Measurements from ENCODE around the gene NCOR1.

Gene NCOR1

GRCh38 chr17:16101440-16101839, 113.9 kb downstream of the NCOR1 start:
- ChIA-PET CTCF (no interaction called here), POLR2A (no interaction called here)
- no peak for DNase-seq (ENCODE audit: extremely low spot score)
- TF ChIP-seq L3MBTL2 (conservative IDR thresholded peaks at IDR 0.05), result no peak
- TF ChIP-seq ARNT (IDR thresholded peaks at IDR 0.05), result no peak
- no peak for TF ChIP-seq HDGF (IDR thresholded peaks at IDR 0.05; ENCODE audit: borderline replicate concordance)
- no peak for TF ChIP-seq SP1 (IDR thresholded peaks at IDR 0.05)
- TF ChIP-seq ELF4 (IDR thresholded peaks at IDR 0.05), result no peak
- TF ChIP-seq BHLHE40 (IDR thresholded peaks at IDR 0.05; ENCODE audit: borderline replicate concordance), result no peak
- no peak for TF ChIP-seq NFRKB (IDR thresholded peaks at IDR 0.05)
- TF ChIP-seq FOXK2 (IDR thresholded peaks at IDR 0.05), result no peak
- TF ChIP-seq PKNOX1 (IDR thresholded peaks at IDR 0.05), result no peak
- TF ChIP-seq LEF1 (IDR thresholded peaks at IDR 0.05; ENCODE audit: borderline replicate concordance), result no peak
- TF ChIP-seq FOXA1 (IDR thresholded peaks at IDR 0.05), result no peak
- TF ChIP-seq SUZ12 (IDR thresholded peaks at IDR 0.05), result no peak
- no peak for TF ChIP-seq ZNF384 (IDR thresholded peaks at IDR 0.05)

GRCh38 chr17:16100737-16101400, 114.5 kb downstream of the NCOR1 start:
- no peak for DNase-seq (ENCODE audit: extremely low spot score)
- POLR2A ChIA-PET, result no interaction called here
- CTCF ChIA-PET, result no interaction called here
- TF ChIP-seq SUZ12 (IDR thresholded peaks at IDR 0.05), result no peak
- no peak for TF ChIP-seq FOXK2 (IDR thresholded peaks at IDR 0.05)
- no peak for TF ChIP-seq FOXA1 (IDR thresholded peaks at IDR 0.05)
- TF ChIP-seq CTBP1 (IDR thresholded peaks at IDR 0.05; ENCODE audit: borderline replicate concordance), result no peak
- no peak for TF ChIP-seq HDGF (IDR thresholded peaks at IDR 0.05; ENCODE audit: borderline replicate concordance)
- no peak for TF ChIP-seq LEF1 (IDR thresholded peaks at IDR 0.05; ENCODE audit: borderline replicate concordance)
- TF ChIP-seq PKNOX1 (IDR thresholded peaks at IDR 0.05), result no peak
- TF ChIP-seq ZNF384 (IDR thresholded peaks at IDR 0.05), result no peak
- no peak for TF ChIP-seq L3MBTL2 (conservative IDR thresholded peaks at IDR 0.05)
- no peak for TF ChIP-seq ARNT (IDR thresholded peaks at IDR 0.05)
- no peak for TF ChIP-seq NFRKB (IDR thresholded peaks at IDR 0.05)
- TF ChIP-seq BHLHE40 (IDR thresholded peaks at IDR 0.05; ENCODE audit: borderline replicate concordance), result no peak

GRCh38 chr17:16091773-16092172, 123.6 kb downstream of the NCOR1 start:
- ChIA-PET POLR2A (no interaction called here), CTCF (no interaction called here)
- TF ChIP-seq CTBP1 (IDR thresholded peaks at IDR 0.05; ENCODE audit: borderline replicate concordance), result no peak
- TF ChIP-seq LEF1 (IDR thresholded peaks at IDR 0.05; ENCODE audit: borderline replicate concordance), result no peak
- TF ChIP-seq NFRKB (IDR thresholded peaks at IDR 0.05), result no peak
- TF ChIP-seq SP1 (IDR thresholded peaks at IDR 0.05), result no peak
- TF ChIP-seq ELF4 (IDR thresholded peaks at IDR 0.05), result no peak
- TF ChIP-seq FOXA1 (IDR thresholded peaks at IDR 0.05), result no peak
- no peak for TF ChIP-seq L3MBTL2 (conservative IDR thresholded peaks at IDR 0.05)
- no peak for DNase-seq (ENCODE audit: extremely low spot score)

- no peak for TF ChIP-seq ELF4 (IDR thresholded peaks at IDR 0.05)
- no peak for TF ChIP-seq ARNT (IDR thresholded peaks at IDR 0.05)
- TF ChIP-seq TARDBP (IDR thresholded peaks at IDR 0.05), result no peak
- no peak for TF ChIP-seq NFRKB (IDR thresholded peaks at IDR 0.05)
- no peak for TF ChIP-seq LEF1 (IDR thresholded peaks at IDR 0.05; ENCODE audit: borderline replicate concordance)
- no peak for TF ChIP-seq ZNF384 (IDR thresholded peaks at IDR 0.05)
- DNase-seq (ENCODE audit: extremely low spot score), result no peak
- POLR2A ChIA-PET, result interaction anchor here (1.9 kb wide), 1 partner anchor 12 kb away, joined by 3 read pairs; no protein-coding TSS in a partner anchor
- CTCF ChIA-PET, result no interaction called here
These were observed 128.4 kb downstream of the NCOR1 start for GRCh38 chr17:16086957-16087356.

- no peak for DNase-seq (ENCODE audit: extremely low spot score)
- TF ChIP-seq BHLHE40 (IDR thresholded peaks at IDR 0.05; ENCODE audit: borderline replicate concordance) (no peak), FOXM1 (IDR thresholded peaks at IDR 0.05; ENCODE audit: borderline replicate concordance) (no peak), ELF4 (IDR thresholded peaks at IDR 0.05) (no peak), CTBP1 (IDR thresholded peaks at IDR 0.05; ENCODE audit: borderline replicate concordance) (no peak), FOXA1 (IDR thresholded peaks at IDR 0.05) (no peak), SUZ12 (IDR thresholded peaks at IDR 0.05) (no peak), HDGF (IDR thresholded peaks at IDR 0.05; ENCODE audit: borderline replicate concordance) (no peak), ARNT (IDR thresholded peaks at IDR 0.05) (no peak), ZNF384 (IDR thresholded peaks at IDR 0.05) (no peak), FOXK2 (IDR thresholded peaks at IDR 0.05) (no peak), LEF1 (IDR thresholded peaks at IDR 0.05; ENCODE audit: borderline replicate concordance) (no peak), SP1 (IDR thresholded peaks at IDR 0.05) (no peak)
- CTCF ChIA-PET, result no interaction called here
- POLR2A ChIA-PET, result no interaction called here
These were observed 130.2 kb downstream of the NCOR1 start for GRCh38 chr17:16085066-16085699.

- ChIA-PET POLR2A (no interaction called here), CTCF (interaction anchor here (0.6 kb wide), 1 partner anchor 132 kb away, joined by 3 read pairs; no protein-coding TSS in a partner anchor)
- no peak for DNase-seq (ENCODE audit: extremely low spot score)
- TF ChIP-seq ARNT (IDR thresholded peaks at IDR 0.05), result no peak
- TF ChIP-seq FOXA1 (IDR thresholded peaks at IDR 0.05), result no peak
- TF ChIP-seq HDGF (IDR thresholded peaks at IDR 0.05; ENCODE audit: borderline replicate concordance), result no peak
- no peak for TF ChIP-seq ELF4 (IDR thresholded peaks at IDR 0.05)
- no peak for TF ChIP-seq PKNOX1 (IDR thresholded peaks at IDR 0.05)
- TF ChIP-seq BHLHE40 (IDR thresholded peaks at IDR 0.05; ENCODE audit: borderline replicate concordance), result no peak
- TF ChIP-seq LEF1 (IDR thresholded peaks at IDR 0.05; ENCODE audit: borderline replicate concordance), result no peak
These were observed 132.1 kb downstream of the NCOR1 start for GRCh38 chr17:16083223-16083622.
